HEK293 (cell line): Measurements from ENCODE around the gene SESN1.

Experiments used
- YY1 ChIP-seq: fragments of 450-650 bp; formaldehyde crosslinking; IDR thresholded peaks from 2 replicates; pipeline ENCODE4 v1.5.1; 2018; ENCODE audit warnings: missing biosample characterization, missing genetic modification characterization
- ZBTB7A ChIP-seq: fragments of 450-650 bp; formaldehyde crosslinking; IDR thresholded peaks from 2 replicates; pipeline ENCODE4 v1.5.1; 2016; ENCODE audit warnings: low read depth, missing biosample characterization, missing genetic modification characterization
- ZNF175 ChIP-seq: fragments of 450-650 bp; formaldehyde crosslinking; IDR thresholded peaks from 2 replicates; pipeline ENCODE4 v1.5.1; 2016; ENCODE audit warnings: missing biosample characterization, missing genetic modification characterization
- ZNF37A ChIP-seq: fragments of 450-650 bp; IDR thresholded peaks from 2 replicates; pipeline ENCODE4 v1.5.1; 2018; ENCODE audit warnings: missing biosample characterization, missing genetic modification characterization
- ZNF560 ChIP-seq: fragments of 450-650 bp; formaldehyde crosslinking; IDR thresholded peaks from 2 replicates; pipeline ENCODE4 v1.5.1; 2017; ENCODE audit warnings: missing biosample characterization, missing genetic modification characterization, borderline replicate concordance
- ZSCAN16 ChIP-seq: fragments of 450-650 bp; formaldehyde crosslinking; IDR thresholded peaks from 2 replicates; pipeline ENCODE4 v1.5.1; 2016; ENCODE audit warnings: missing biosample characterization, missing genetic modification characterization
- TF ChIP-seq, protein P1 (sequence below): fragments of 450-650 bp; formaldehyde crosslinking; IDR thresholded peaks from 2 replicates; pipeline ENCODE4 v1.5.1; 2016; ENCODE audit warnings: missing biosample characterization, missing genetic modification characterization
- TF ChIP-seq, protein P2 (sequence below): fragments of 450-650 bp; formaldehyde crosslinking; IDR thresholded peaks from 2 replicates; pipeline ENCODE4 v1.5.1; 2016; ENCODE audit warnings: missing biosample characterization, missing genetic modification characterization
- TF ChIP-seq, protein P3 (sequence below): IDR thresholded peaks from 2 replicates; pipeline ENCODE4 v1.6.1; 2011; ENCODE audit warnings: mild to moderate bottlenecking, low read depth, low read length, borderline replicate concordance
- TF ChIP-seq, protein P4 (sequence below): fragments of 450-650 bp; formaldehyde crosslinking; IDR thresholded peaks from 2 replicates; pipeline ENCODE4 v1.5.1; 2017; ENCODE audit warnings: missing biosample characterization, missing genetic modification characterization

DNA sequence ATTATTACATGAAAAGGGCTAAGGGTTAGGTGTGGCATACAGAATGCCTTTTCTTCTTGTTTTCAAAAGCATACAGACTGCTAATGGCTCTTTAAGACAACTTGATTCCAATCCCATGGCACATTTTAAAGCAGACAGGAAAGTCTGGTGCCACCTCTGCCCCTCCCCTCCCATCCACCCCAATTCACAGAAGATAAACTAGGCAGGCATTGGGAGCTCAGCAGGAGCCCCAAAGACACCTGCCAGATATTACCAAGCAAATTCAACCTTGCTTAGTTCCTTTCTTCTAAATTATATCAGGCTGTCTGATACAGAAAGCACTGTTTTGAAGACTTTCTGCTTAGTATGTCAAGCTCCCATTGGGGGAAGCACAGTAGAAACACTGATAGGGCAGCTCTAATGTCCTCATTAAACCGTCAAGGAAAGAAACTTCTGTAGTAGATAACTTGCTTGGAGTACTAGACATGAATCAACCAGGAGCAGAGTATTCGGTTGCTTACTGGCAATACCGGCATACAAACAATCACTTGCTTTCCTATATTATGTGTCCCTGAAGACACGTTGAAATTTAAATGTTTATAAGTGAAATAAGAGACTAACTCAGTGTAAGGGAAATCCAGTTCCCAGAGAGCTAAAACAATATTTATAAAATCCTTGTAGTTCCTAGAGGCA, 13.0 kb downstream of the SESN1 start:
- TF ChIP-seq YY1 (tag by site-specific recombination) (no peak), ZNF37A (no peak), ZNF175 (tag by site-specific recombination) (no peak), ZSCAN16 (tag by site-specific recombination) (no peak), ZBTB7A (tag by site-specific recombination) (no peak), ZNF560 (tag by site-specific recombination) (no peak)
- TF ChIP-seq, protein P1, sequence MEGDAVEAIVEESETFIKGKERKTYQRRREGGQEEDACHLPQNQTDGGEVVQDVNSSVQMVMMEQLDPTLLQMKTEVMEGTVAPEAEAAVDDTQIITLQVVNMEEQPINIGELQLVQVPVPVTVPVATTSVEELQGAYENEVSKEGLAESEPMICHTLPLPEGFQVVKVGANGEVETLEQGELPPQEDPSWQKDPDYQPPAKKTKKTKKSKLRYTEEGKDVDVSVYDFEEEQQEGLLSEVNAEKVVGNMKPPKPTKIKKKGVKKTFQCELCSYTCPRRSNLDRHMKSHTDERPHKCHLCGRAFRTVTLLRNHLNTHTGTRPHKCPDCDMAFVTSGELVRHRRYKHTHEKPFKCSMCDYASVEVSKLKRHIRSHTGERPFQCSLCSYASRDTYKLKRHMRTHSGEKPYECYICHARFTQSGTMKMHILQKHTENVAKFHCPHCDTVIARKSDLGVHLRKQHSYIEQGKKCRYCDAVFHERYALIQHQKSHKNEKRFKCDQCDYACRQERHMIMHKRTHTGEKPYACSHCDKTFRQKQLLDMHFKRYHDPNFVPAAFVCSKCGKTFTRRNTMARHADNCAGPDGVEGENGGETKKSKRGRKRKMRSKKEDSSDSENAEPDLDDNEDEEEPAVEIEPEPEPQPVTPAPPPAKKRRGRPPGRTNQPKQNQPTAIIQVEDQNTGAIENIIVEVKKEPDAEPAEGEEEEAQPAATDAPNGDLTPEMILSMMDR = no peak
- TF ChIP-seq, protein P2, sequence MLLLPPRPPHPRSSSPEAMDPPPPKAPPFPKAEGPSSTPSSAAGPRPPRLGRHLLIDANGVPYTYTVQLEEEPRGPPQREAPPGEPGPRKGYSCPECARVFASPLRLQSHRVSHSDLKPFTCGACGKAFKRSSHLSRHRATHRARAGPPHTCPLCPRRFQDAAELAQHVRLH (tag by site-specific recombination) = no peak
- TF ChIP-seq, protein P3, sequence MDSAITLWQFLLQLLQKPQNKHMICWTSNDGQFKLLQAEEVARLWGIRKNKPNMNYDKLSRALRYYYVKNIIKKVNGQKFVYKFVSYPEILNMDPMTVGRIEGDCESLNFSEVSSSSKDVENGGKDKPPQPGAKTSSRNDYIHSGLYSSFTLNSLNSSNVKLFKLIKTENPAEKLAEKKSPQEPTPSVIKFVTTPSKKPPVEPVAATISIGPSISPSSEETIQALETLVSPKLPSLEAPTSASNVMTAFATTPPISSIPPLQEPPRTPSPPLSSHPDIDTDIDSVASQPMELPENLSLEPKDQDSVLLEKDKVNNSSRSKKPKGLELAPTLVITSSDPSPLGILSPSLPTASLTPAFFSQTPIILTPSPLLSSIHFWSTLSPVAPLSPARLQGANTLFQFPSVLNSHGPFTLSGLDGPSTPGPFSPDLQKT = no peak
- TF ChIP-seq, protein P4, sequence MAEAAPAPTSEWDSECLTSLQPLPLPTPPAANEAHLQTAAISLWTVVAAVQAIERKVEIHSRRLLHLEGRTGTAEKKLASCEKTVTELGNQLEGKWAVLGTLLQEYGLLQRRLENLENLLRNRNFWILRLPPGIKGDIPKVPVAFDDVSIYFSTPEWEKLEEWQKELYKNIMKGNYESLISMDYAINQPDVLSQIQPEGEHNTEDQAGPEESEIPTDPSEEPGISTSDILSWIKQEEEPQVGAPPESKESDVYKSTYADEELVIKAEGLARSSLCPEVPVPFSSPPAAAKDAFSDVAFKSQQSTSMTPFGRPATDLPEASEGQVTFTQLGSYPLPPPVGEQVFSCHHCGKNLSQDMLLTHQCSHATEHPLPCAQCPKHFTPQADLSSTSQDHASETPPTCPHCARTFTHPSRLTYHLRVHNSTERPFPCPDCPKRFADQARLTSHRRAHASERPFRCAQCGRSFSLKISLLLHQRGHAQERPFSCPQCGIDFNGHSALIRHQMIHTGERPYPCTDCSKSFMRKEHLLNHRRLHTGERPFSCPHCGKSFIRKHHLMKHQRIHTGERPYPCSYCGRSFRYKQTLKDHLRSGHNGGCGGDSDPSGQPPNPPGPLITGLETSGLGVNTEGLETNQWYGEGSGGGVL (tag by site-specific recombination) = no peak
